NCI-H69 (cell line): ENCODE measurements around the gene STOX1.
"Not testable (repeated sequence)": the region's sequence is repeated elsewhere in the genome, so short reads cannot be mapped to it uniquely, and the experiment has no call there.

Experiments
- DNase-seq: peaks from one replicate; lab custom pipeline; 2025; lab: John Stamatoyannopoulos, UW

The STOX1 gene

GRCh38 chr10:68828833-68829232, 1.5 kb downstream of the STOX1 start:
- no peak for DNase-seq

GRCh38 chr10:68829521-68829920, 2.2 kb downstream of the STOX1 start:
- DNase-seq: no peak

GRCh38 chr10:68829952-68830351, 2.6 kb downstream of the STOX1 start:
- no peak for DNase-seq

- peak; percentile 14 for DNase-seq
Observed at GRCh38 chr10:68831961-68832455, 4.7 kb downstream of the STOX1 start.

- no peak for DNase-seq
Observed at GRCh38 chr10:68832601-68833000, 5.3 kb downstream of the STOX1 start.

GRCh38 chr10:68837626-68838322, 10.4 kb downstream of the STOX1 start:
- DNase-seq: no peak

GRCh38 chr10:68840650-68841049, 13.3 kb downstream of the STOX1 start:
- DNase-seq: not testable (repeated sequence)

- DNase-seq: no peak
Observed at GRCh38 chr10:68848281-68848680, 20.9 kb downstream of the STOX1 start.

- no peak for DNase-seq
Observed at GRCh38 chr10:68848806-68849205, 21.5 kb downstream of the STOX1 start.

- DNase-seq: no peak
Observed at GRCh38 chr10:68856352-68856751, 29.0 kb downstream of the STOX1 start.

GRCh38 chr10:68857005-68857404, 29.7 kb downstream of the STOX1 start:
- no peak for DNase-seq

- DNase-seq: peak; percentile 1
Observed at GRCh38 chr10:68861253-68861652, 33.9 kb downstream of the STOX1 start.

- no peak for DNase-seq
Observed at GRCh38 chr10:68864611-68865010, 37.3 kb downstream of the STOX1 start.

GRCh38 chr10:68868173-68868572, 40.8 kb downstream of the STOX1 start:
- not testable (repeated sequence) for DNase-seq

- DNase-seq: no peak
Observed at GRCh38 chr10:68869623-68870022, 42.3 kb downstream of the STOX1 start.

- no peak for DNase-seq
Observed at GRCh38 chr10:68870061-68870460, 42.7 kb downstream of the STOX1 start.

- DNase-seq: no peak
Observed at GRCh38 chr10:68870545-68871104, 43.3 kb downstream of the STOX1 start.

- peak; percentile 82 for DNase-seq
Observed at GRCh38 chr10:68871105-68871711, 43.9 kb downstream of the STOX1 start.

- peak; percentile 94 for DNase-seq
Observed at GRCh38 chr10:68871731-68872342, 44.5 kb downstream of the STOX1 start.

GRCh38 chr10:68876246-68877138, 49.2 kb downstream of the STOX1 start:
- DNase-seq: peak; percentile 22

GRCh38 chr10:68877482-68878110, 50.3 kb downstream of the STOX1 start:
- no peak for DNase-seq
